HG02610 (cell line): ENCODE results near the gene NOTUM.

Source experiments
- ATAC-seq: cut with Tn5 transposase; IDR thresholded peaks from one replicate; pipeline ENCODE4 v1.9.1; 2021; ENCODE audit warnings: mild to moderate bottlenecking, moderate library complexity; ENCODE audit not compliant: unreplicated experiment

Gene NOTUM

GRCh38 chr17:81912441-81913309 lies 48.3 kb downstream of the NOTUM start:
- ATAC-seq: no peak

- ATAC-seq: no peak
Observed at GRCh38 chr17:81911969-81912368, 49.0 kb downstream of the NOTUM start.

- ATAC-seq: peak; percentile 68
Observed at GRCh38 chr17:81911277-81911961, 49.6 kb downstream of the NOTUM start, which contains the start of gene PCYT2. PCYT2 (minus strand) TSS chr17:81911399; CDS start chr17:81911355, 44 bp downstream.

- peak; percentile 33 for ATAC-seq
Observed at GRCh38 chr17:81910840-81911276, 50.1 kb downstream of the NOTUM start.

GRCh38 chr17:81909966-81910839 lies 50.8 kb downstream of the NOTUM start:
- ATAC-seq: no peak

- no peak for ATAC-seq
Observed at GRCh38 chr17:81909231-81909630, 51.8 kb downstream of the NOTUM start.

GRCh38 chr17:81908793-81909192 lies 52.2 kb downstream of the NOTUM start:
- ATAC-seq: no peak

- ATAC-seq: no peak
Observed at GRCh38 chr17:81907219-81908145, 53.5 kb downstream of the NOTUM start.

- ATAC-seq: no peak
Observed at GRCh38 chr17:81906476-81907218, 54.3 kb downstream of the NOTUM start.

- ATAC-seq: no peak
Observed at GRCh38 chr17:81905993-81906392, 55.0 kb downstream of the NOTUM start.

- ATAC-seq: no peak
Observed at GRCh38 chr17:81905424-81905875, 55.5 kb downstream of the NOTUM start.

GRCh38 chr17:81904600-81905423 lies 56.2 kb downstream of the NOTUM start:
- no peak for ATAC-seq

- ATAC-seq: no peak
Observed at GRCh38 chr17:81903896-81904599, 56.9 kb downstream of the NOTUM start.

- no peak for ATAC-seq
Observed at GRCh38 chr17:81903415-81903831, 57.6 kb downstream of the NOTUM start.

GRCh38 chr17:81902653-81903414 lies 58.2 kb downstream of the NOTUM start:
- no peak for ATAC-seq
